ENCODE data around the gene DNAAF5.

DNA sequence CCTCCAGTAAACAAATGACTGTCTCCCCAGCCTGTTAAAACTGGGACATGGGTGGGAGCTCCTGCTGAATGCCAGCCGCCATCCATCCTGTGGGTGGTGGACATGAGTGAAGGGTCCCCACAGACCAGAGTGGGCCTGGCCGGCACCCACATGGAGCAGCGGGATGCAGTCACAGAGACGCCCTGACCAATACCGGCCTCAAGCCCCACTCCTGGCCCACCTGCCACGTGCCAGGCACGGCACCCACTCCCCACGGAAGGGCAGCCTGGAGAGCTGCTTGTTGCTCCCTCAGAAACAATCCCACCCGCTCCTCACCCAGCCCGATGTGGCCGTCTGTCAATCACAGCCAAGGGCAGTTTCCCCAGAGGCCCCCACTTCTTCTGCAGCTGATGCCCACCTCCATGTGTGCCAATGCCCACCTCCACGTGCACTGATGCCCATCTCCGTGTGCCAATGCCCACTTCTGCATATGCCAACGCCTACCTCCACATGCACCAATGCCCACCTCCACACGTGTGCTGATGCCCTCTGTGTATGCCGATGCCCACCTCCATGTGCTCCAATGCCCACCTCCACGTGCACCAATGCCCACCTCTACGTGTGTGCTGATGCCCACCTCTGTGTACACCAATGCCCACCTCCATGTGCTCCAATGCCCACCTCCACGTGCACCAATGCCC lies 42.8 kb upstream of the DNAAF5 start:
- TF ChIP-seq, protein P1, sequence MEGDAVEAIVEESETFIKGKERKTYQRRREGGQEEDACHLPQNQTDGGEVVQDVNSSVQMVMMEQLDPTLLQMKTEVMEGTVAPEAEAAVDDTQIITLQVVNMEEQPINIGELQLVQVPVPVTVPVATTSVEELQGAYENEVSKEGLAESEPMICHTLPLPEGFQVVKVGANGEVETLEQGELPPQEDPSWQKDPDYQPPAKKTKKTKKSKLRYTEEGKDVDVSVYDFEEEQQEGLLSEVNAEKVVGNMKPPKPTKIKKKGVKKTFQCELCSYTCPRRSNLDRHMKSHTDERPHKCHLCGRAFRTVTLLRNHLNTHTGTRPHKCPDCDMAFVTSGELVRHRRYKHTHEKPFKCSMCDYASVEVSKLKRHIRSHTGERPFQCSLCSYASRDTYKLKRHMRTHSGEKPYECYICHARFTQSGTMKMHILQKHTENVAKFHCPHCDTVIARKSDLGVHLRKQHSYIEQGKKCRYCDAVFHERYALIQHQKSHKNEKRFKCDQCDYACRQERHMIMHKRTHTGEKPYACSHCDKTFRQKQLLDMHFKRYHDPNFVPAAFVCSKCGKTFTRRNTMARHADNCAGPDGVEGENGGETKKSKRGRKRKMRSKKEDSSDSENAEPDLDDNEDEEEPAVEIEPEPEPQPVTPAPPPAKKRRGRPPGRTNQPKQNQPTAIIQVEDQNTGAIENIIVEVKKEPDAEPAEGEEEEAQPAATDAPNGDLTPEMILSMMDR (IDR thresholded peaks at IDR 0.05), result no peak
- no peak for TF ChIP-seq POLR2A (IDR thresholded peaks at IDR 0.05)

Data from lower leg skin (tissue), 3 donors.